GM19395 (cell line): ENCODE results near the gene HARS1.
"Not testable (repeated sequence)": the region's sequence is repeated elsewhere in the genome, so short reads cannot be mapped to it uniquely, and the experiment has no call there.

Experiments used
- ATAC-seq: cut with Tn5 transposase; IDR thresholded peaks from one replicate; pipeline ENCODE4 v1.9.1; 2021; ENCODE audit warnings: mild to moderate bottlenecking, moderate library complexity; ENCODE audit not compliant: unreplicated experiment

Gene HARS1

GRCh38 chr5:140690941-140691924 lies at the start of gene HARS1, which contains the start of gene HARS2:
Gene HARS1 (minus strand): TSS chr5:140691370. CDS start chr5:140691304, 66 bp downstream.
Gene HARS2 (plus strand): TSS chr5:140691455. CDS start chr5:140691649, 194 bp downstream.
- ATAC-seq = peak; percentile 97

GRCh38 chr5:140737486-140737885 lies 46.3 kb upstream of the HARS1 start:
- ATAC-seq = no peak

GRCh38 chr5:140734354-140734753 lies 43.2 kb upstream of the HARS1 start:
- no peak for ATAC-seq

GRCh38 chr5:140733098-140733497 lies 41.9 kb upstream of the HARS1 start:
- no peak for ATAC-seq

GRCh38 chr5:140725799-140726471 lies 34.8 kb upstream of the HARS1 start:
- peak; percentile 97 for ATAC-seq

- not testable (repeated sequence) for ATAC-seq
Observed at GRCh38 chr5:140721395-140721794, 30.2 kb upstream of the HARS1 start.

- ATAC-seq = not testable (repeated sequence)
Observed at GRCh38 chr5:140720738-140721137, 29.6 kb upstream of the HARS1 start.

GRCh38 chr5:140718266-140718592 lies 27.1 kb upstream of the HARS1 start:
- no peak for ATAC-seq

- ATAC-seq = not testable (repeated sequence)
Observed at GRCh38 chr5:140716238-140716637, 25.1 kb upstream of the HARS1 start.

- no peak for ATAC-seq
Observed at GRCh38 chr5:140713562-140714094, 22.5 kb upstream of the HARS1 start.

- no peak for ATAC-seq
Observed at GRCh38 chr5:140711794-140712193, 20.6 kb upstream of the HARS1 start.

- peak; percentile 92 for ATAC-seq
Observed at GRCh38 chr5:140710899-140711552, 19.9 kb upstream of the HARS1 start.

GRCh38 chr5:140708787-140709186 lies 17.6 kb upstream of the HARS1 start:
- ATAC-seq = not testable (repeated sequence)

GRCh38 chr5:140707812-140708211 lies 16.6 kb upstream of the HARS1 start:
- no peak for ATAC-seq

- ATAC-seq = peak; percentile 98
Observed at GRCh38 chr5:140700177-140701144, 9.3 kb upstream of the HARS1 start, which contains the start of gene ZMAT2. Gene ZMAT2 (plus strand): TSS chr5:140700447. CDS start chr5:140700461, 14 bp downstream.

- ATAC-seq = no peak
Observed at GRCh38 chr5:140696891-140697492, 5.8 kb upstream of the HARS1 start.

GRCh38 chr5:140694276-140694675 lies 3.1 kb upstream of the HARS1 start:
- ATAC-seq = no peak

- no peak for ATAC-seq
Observed at GRCh38 chr5:140690376-140690932, 716 bp downstream of the HARS1 start.

GRCh38 chr5:140678993-140679392 lies 12.2 kb downstream of the HARS1 start:
- ATAC-seq = no peak
